Measurements from ENCODE around the gene TRIM75.
"Not testable (repeated sequence)": the region's sequence is repeated elsewhere in the genome, so short reads cannot be mapped to it uniquely, and the experiment has no call there.

Gene TRIM75

DNA sequence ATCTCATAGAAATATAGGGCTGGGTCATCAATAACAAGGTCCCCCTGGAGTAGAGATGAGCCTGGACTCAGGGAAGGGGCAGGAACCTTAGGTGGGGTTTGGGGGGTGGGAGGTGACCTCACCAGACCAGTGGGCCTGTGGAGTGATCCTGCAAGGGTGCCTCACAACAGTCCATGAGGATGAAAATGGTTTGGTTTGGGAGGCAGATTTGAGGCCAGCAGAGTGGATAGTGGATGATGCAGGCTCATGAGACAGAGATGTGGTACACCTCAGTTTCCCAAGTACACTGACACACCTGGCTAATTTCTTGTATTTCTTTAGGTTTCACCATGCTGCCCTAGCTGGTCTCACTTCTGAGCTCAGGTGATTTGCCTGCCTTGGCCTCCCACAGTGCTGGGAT lies 40.0 kb upstream of the TRIM75 start:
- no peak overlapping the region for H3K27ac ChIP-seq (replicated peaks)
- no peak overlapping the region for H3K4me3 ChIP-seq (replicated peaks; ENCODE audit: insufficient read depth, low read length)
- DNase-seq (ENCODE audit: low read depth in 1 of 2, low spot score in 1 of 2): no peak
- TF ChIP-seq, protein P1, sequence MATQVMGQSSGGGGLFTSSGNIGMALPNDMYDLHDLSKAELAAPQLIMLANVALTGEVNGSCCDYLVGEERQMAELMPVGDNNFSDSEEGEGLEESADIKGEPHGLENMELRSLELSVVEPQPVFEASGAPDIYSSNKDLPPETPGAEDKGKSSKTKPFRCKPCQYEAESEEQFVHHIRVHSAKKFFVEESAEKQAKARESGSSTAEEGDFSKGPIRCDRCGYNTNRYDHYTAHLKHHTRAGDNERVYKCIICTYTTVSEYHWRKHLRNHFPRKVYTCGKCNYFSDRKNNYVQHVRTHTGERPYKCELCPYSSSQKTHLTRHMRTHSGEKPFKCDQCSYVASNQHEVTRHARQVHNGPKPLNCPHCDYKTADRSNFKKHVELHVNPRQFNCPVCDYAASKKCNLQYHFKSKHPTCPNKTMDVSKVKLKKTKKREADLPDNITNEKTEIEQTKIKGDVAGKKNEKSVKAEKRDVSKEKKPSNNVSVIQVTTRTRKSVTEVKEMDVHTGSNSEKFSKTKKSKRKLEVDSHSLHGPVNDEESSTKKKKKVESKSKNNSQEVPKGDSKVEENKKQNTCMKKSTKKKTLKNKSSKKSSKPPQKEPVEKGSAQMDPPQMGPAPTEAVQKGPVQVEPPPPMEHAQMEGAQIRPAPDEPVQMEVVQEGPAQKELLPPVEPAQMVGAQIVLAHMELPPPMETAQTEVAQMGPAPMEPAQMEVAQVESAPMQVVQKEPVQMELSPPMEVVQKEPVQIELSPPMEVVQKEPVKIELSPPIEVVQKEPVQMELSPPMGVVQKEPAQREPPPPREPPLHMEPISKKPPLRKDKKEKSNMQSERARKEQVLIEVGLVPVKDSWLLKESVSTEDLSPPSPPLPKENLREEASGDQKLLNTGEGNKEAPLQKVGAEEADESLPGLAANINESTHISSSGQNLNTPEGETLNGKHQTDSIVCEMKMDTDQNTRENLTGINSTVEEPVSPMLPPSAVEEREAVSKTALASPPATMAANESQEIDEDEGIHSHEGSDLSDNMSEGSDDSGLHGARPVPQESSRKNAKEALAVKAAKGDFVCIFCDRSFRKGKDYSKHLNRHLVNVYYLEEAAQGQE (IDR thresholded peaks at IDR 0.05; ENCODE audit: insufficient replicate concordance, low read depth): no peak
- TF ChIP-seq SPI1 (IDR thresholded peaks at IDR 0.05; ENCODE audit: borderline replicate concordance, low read depth) (no peak), POLR2AphosphoS5 (IDR thresholded peaks at IDR 0.05; ENCODE audit: low read depth) (no peak), GABPA (IDR thresholded peaks at IDR 0.05; ENCODE audit: low read depth) (no peak)
- TF ChIP-seq, protein P2, sequence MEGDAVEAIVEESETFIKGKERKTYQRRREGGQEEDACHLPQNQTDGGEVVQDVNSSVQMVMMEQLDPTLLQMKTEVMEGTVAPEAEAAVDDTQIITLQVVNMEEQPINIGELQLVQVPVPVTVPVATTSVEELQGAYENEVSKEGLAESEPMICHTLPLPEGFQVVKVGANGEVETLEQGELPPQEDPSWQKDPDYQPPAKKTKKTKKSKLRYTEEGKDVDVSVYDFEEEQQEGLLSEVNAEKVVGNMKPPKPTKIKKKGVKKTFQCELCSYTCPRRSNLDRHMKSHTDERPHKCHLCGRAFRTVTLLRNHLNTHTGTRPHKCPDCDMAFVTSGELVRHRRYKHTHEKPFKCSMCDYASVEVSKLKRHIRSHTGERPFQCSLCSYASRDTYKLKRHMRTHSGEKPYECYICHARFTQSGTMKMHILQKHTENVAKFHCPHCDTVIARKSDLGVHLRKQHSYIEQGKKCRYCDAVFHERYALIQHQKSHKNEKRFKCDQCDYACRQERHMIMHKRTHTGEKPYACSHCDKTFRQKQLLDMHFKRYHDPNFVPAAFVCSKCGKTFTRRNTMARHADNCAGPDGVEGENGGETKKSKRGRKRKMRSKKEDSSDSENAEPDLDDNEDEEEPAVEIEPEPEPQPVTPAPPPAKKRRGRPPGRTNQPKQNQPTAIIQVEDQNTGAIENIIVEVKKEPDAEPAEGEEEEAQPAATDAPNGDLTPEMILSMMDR (IDR thresholded peaks at IDR 0.05; ENCODE audit: insufficient read depth, low read length): no peak
- no peaks in the 10 kb centered on the region for H3K27me3 ChIP-seq (ENCODE audit: insufficient read depth, poor library complexity, severe bottlenecking)

DNA sequence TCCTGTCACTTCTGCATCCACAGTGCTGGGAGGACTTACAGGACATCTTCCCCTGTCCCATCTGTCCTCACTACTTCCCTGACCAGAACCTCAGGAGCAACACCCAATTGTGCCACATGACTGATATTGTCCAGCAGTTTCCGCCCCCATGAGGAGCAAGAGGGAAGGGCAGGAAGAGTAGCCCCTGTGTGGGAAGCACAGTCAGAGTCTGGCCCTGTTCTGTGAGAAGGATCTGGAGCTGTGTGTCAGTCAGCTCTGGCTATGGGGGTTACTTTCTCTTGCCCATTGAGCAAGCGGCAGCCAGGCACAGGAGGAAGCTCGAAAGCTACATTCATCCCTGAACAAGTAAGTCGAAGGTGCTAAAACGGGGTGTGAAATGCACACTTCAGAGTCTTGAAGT lies 36.7 kb upstream of the TRIM75 start:
- TF ChIP-seq SPI1 (IDR thresholded peaks at IDR 0.05; ENCODE audit: borderline replicate concordance, low read depth): no peak
- no peak for TF ChIP-seq POLR2AphosphoS5 (IDR thresholded peaks at IDR 0.05; ENCODE audit: low read depth)
- TF ChIP-seq, protein P2 (IDR thresholded peaks at IDR 0.05; ENCODE audit: insufficient read depth, low read length): no peak
- no peak for TF ChIP-seq GABPA (IDR thresholded peaks at IDR 0.05; ENCODE audit: low read depth)
- TF ChIP-seq, protein P1 (IDR thresholded peaks at IDR 0.05; ENCODE audit: insufficient replicate concordance, low read depth): no peak
- no peak overlapping the region for H3K4me3 ChIP-seq (replicated peaks; ENCODE audit: insufficient read depth, low read length)

DNA sequence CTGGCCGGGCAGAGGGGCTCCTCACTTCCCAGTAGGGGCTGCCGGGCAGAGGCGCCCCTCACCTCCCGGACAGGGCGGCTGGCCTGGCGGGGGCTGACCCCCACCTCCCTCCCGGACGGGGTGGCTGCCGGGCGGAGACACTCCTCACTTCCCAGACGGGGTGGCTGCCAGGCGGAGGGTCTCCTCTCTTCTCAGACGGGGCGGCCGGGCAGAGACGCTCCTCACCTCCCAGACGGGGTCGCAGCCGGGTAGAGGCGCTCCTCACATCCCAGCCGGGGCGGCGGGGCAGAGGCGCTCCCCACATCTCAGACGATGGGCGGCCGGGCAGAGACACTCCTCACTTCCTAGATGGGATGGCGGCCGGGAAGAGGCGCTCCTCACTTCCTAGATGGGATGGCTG lies 33.7 kb upstream of the TRIM75 start:
- not testable (repeated sequence) for H3K27me3 ChIP-seq (ENCODE audit: insufficient read depth, poor library complexity, severe bottlenecking); DNase-seq (ENCODE audit: low read depth in 1 of 2, low spot score in 1 of 2); H3K27ac ChIP-seq (replicated peaks); H3K4me3 ChIP-seq (replicated peaks; ENCODE audit: insufficient read depth, low read length)

More for the DNA sequence above, 36.7 kb upstream of the TRIM75 start:
- H3K27ac ChIP-seq (replicated peaks): no peak overlapping the region
- H3K27me3 ChIP-seq (ENCODE audit: insufficient read depth, poor library complexity, severe bottlenecking): no peaks in the 10 kb centered on the region
- no peak for DNase-seq (ENCODE audit: low read depth in 1 of 2, low spot score in 1 of 2)

DNA sequence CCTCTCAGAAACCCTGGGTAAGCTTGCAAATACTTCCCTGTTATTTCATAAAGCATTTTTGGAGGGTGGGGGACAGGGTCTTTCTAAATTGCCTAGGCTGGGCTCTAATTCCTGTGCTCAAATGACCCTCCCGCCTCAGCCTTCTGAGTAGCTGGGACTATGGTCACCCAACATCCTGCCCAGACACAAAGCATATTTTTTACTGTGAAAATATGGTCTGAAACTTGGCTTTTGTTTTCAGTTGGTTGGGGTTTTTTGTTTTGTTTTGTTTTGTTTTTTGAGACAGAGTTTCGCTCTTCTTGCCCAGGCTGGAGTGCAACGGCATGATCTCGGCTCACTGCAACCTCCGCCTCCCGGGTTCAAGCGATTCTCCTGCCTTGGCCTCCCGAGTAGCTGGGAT lies 27.9 kb upstream of the TRIM75 start:
- H3K27ac ChIP-seq (replicated peaks); H3K27me3 ChIP-seq (ENCODE audit: insufficient read depth, poor library complexity, severe bottlenecking): not testable (repeated sequence)

DNA sequence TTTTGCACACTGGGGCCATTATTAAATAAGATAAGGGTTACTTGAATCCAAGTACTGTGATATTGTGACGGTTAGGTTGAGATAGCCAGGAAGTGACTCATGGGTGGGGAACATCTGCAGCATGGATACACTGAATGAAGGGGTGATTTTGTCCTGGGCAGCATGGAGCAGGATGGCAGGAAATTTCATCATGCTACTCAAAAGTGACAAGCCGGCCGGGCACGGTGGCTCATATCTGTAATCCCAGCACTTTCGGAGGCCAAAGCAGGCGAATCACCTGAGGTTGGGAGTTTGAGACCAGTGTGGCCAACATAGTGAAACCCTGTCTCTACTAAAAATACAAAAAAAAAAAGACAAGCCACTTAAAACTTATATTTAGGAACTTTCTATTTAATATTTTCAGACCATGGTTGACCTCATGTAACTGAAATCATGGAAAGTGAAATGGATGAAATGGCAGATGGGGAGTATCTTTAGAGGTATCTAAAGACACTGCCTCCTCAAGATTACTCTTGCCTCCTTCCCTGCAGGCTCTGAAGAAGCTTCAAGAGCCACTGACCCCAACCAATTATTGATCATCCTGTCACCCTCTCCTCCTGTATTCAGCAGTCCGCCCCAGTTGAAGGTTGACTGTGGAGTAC lies 25.8 kb upstream of the TRIM75 start:
- Histone ChIP-seq H3K27me3 (ENCODE audit: insufficient read depth, poor library complexity, severe bottlenecking) (no peaks in the 10 kb centered on the region), H3K4me3 (replicated peaks; ENCODE audit: insufficient read depth, low read length) (no peak overlapping the region), H3K27ac (replicated peaks) (no peak overlapping the region)
- no peak for DNase-seq (ENCODE audit: low read depth in 1 of 2, low spot score in 1 of 2)
- TF ChIP-seq SPI1 (IDR thresholded peaks at IDR 0.05; ENCODE audit: borderline replicate concordance, low read depth): no peak
- no peak for TF ChIP-seq GABPA (IDR thresholded peaks at IDR 0.05; ENCODE audit: low read depth)
- TF ChIP-seq, protein P2 (IDR thresholded peaks at IDR 0.05; ENCODE audit: insufficient read depth, low read length): no peak
- TF ChIP-seq, protein P1 (IDR thresholded peaks at IDR 0.05; ENCODE audit: insufficient replicate concordance, low read depth): no peak
- TF ChIP-seq POLR2AphosphoS5 (IDR thresholded peaks at IDR 0.05; ENCODE audit: low read depth): no peak

More for the DNA sequence above, 27.9 kb upstream of the TRIM75 start:
- not testable (repeated sequence) for DNase-seq (ENCODE audit: low read depth in 1 of 2, low spot score in 1 of 2); H3K4me3 ChIP-seq (replicated peaks; ENCODE audit: insufficient read depth, low read length)
